Common myeloid progenitor, CD34-positive (primary cell): ENCODE measurements around the gene DENND1A.
"Not testable (repeated sequence)": the region's sequence is repeated elsewhere in the genome, so short reads cannot be mapped to it uniquely, and the experiment has no call there.

ENCODE experiments used
- CTCF ChIA-PET: fragments of 350-600 bp; sonication (Branson Sonifier 250); formaldehyde crosslinking; loops from one replicate; lab custom pipeline; 2021; ENCODE audit warnings: antibody characterized with exemption; lab: Charles Lee
- POLR2A ChIA-PET: fragments of 350-600 bp; sonication (Branson Sonifier 250); formaldehyde crosslinking; loops from one replicate; lab custom pipeline; 2021; ENCODE audit warnings: antibody characterized with exemption; lab: Charles Lee
- DNase-seq, 3 donors: peaks; one replicate each; pipeline versions ENCODE4 v3.0.0 to v3.0.0-alpha.2; 2013
- H3K27ac ChIP-seq, 2 experiments: 1 replicate in 1 of 2; 2 replicates in 1 of 2; pipeline ENCODE4 v1.7.0; 2013; ENCODE audit warnings: inconsistent platforms in 2 of 2, low read length in 2 of 2, mild to moderate bottlenecking in 2 of 2, low read depth in 1 of 2, moderate library complexity in 1 of 2; ENCODE audit not compliant: severe bottlenecking in 2 of 2, insufficient read depth in 1 of 2, poor library complexity in 1 of 2
- H3K27me3 ChIP-seq, 5 experiments: replicated peaks in 2 of 5; 1 replicate in 3 of 5; 2 replicates in 2 of 5; pipeline versions ENCODE4 v1.6.1 to v1.7.0; 2013; ENCODE audit warnings: low read length in 4 of 5, mild to moderate bottlenecking in 2 of 5, moderate library complexity in 2 of 5, inconsistent platforms in 1 of 5; ENCODE audit not compliant: insufficient read depth in 5 of 5, control insufficient read depth in 4 of 5
- H3K36me3 ChIP-seq, 4 experiments: 1 replicate in 2 of 4; 2 replicates in 2 of 4; pipeline versions ENCODE4 v1.6.1 to v1.7.0; 2013; ENCODE audit warnings: low read length in 3 of 4, control low read depth in 1 of 4, mild to moderate bottlenecking in 1 of 4; ENCODE audit not compliant: control insufficient read depth in 4 of 4, insufficient read depth in 4 of 4
- H3K4me1 ChIP-seq, 4 experiments: 1 replicate in 3 of 4; 2 replicates in 1 of 4; pipeline versions ENCODE4 v1.6.1 to v1.7.1; 2013; ENCODE audit warnings: low read length in 3 of 4, mild to moderate bottlenecking in 3 of 4, control low read depth in 1 of 4, inconsistent platforms in 1 of 4, moderate library complexity in 1 of 4; ENCODE audit not compliant: control insufficient read depth in 4 of 4, insufficient read depth in 4 of 4; ENCODE audit errors: control extremely low read depth in 1 of 4
- H3K4me3 ChIP-seq, 7 experiments: 1 replicate in 4 of 7; 2 replicates in 3 of 7; pipeline versions ENCODE4 v1.5.1 to v1.7.0; 2013; ENCODE audit warnings: mild to moderate bottlenecking in 7 of 7, low read length in 6 of 7, moderate library complexity in 6 of 7, inconsistent platforms in 2 of 7, low read depth in 2 of 7, control low read depth in 1 of 7; ENCODE audit not compliant: insufficient read depth in 4 of 7, control insufficient read depth in 1 of 7; ENCODE audit errors: extremely low read depth in 1 of 7
- H3K9me3 ChIP-seq, 5 experiments: 1 replicate in 4 of 5; 2 replicates in 1 of 5; pipeline versions ENCODE4 v1.6.1 to v1.7.1; 2013; ENCODE audit warnings: low read length in 4 of 5, mild to moderate bottlenecking in 2 of 5, inconsistent platforms in 1 of 5, low read depth in 1 of 5, moderate library complexity in 1 of 5; ENCODE audit not compliant: control insufficient read depth in 4 of 5, insufficient read depth in 2 of 5; ENCODE audit errors: control extremely low read depth in 1 of 5
- WGBS: methylation state at CpG from one replicate; pipeline ENCODE4 v1.1.5; 2013; ENCODE audit not compliant: insufficient coverage; 5-methylcytosine and 5-hydroxymethylcytosine counted together

The DENND1A gene

DNA sequence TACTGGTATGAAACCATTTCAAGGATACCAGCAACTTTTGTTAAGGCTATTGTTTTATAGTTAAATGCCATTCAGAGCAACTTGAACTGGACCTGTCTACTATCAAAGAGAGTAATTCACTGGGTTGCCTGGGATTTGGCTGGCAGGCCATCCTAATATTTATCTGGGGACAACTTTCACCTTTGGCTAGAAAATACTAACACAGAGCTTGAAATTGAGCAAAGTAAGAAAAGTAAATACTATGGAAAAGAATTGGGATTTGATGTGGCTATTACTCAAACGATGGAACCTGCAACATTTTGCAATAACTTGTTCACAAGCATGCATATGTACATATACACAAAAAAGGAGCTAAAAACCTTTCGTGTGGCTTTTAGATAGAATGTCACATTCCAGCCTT, 191.3 kb downstream of the DENND1A start:
- no CpG with 5 or more reads among the region's 2 CpGs for WGBS
- DNase-seq: no peak
- H3K4me3 ChIP-seq: no peak overlapping the region
- ChIA-PET CTCF (interaction anchor here (1.2 kb wide), 1 partner anchor 10 kb away, joined by 3 read pairs; no protein-coding TSS in a partner anchor), POLR2A (no interaction called here)
- no peaks in the 10 kb centered on the region for H3K27me3 ChIP-seq
- H3K36me3 ChIP-seq: no peaks in the 10 kb centered on the region
- no peaks in the 10 kb centered on the region for H3K9me3 ChIP-seq
- H3K27ac ChIP-seq: no peak overlapping the region
- H3K4me1 ChIP-seq: peaks cover 0 to 13% (median 3%) of the 10 kb centered on the region in 4 experiments

GRCh38 chr9:123735376-123735775, 194.6 kb downstream of the DENND1A start:
- Histone ChIP-seq H3K27me3 (no peaks in the 10 kb centered on the region), H3K4me3 (no peak overlapping the region), H3K36me3 (no peaks in the 10 kb centered on the region), H3K27ac (no peak overlapping the region), H3K9me3 (no peaks in the 10 kb centered on the region), H3K4me1 (peaks cover 0 to 10% (median 0%) of the 10 kb centered on the region in 4 experiments)
- ChIA-PET CTCF (interaction anchor here (0.9 to 1.4 kb wide), 3 partner anchors 14 to 71 kb away, joined by 3 to 4 read pairs (median 3); no protein-coding TSS in a partner anchor), POLR2A (no interaction called here)
- WGBS: 100% methylated on average over 1 of the region's 4 CpGs
- no peak for DNase-seq

DNA sequence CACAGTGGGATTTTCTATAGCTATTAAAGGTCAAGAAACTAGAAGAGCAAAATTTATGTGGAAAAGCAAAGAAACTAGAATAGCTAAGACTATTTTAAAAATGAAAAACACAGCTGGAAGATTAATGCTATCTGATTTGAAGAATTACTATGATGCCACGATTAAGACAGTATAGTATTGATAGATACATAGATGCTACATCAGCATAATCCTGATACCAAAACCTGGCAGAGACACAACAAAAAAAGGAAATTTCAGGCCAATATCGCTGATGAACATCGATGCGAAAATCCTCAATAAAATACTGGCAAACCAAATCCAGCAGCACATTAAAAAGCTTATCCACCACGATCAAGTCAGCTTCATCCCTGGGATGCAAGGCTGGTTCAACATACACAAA, 201.4 kb downstream of the DENND1A start:
- H3K9me3 ChIP-seq, H3K36me3 ChIP-seq, H3K4me3 ChIP-seq, H3K27ac ChIP-seq, H3K27me3 ChIP-seq, POLR2A ChIA-PET, H3K4me1 ChIP-seq, DNase-seq: not testable (repeated sequence)
- WGBS: no CpG with 5 or more reads among the region's 5 CpGs
- CTCF ChIA-PET: interaction anchor here (0.7 to 1.2 kb wide), 3 partner anchors 9 to 41 kb away, joined by 3 read pairs; no protein-coding TSS in a partner anchor

DNA sequence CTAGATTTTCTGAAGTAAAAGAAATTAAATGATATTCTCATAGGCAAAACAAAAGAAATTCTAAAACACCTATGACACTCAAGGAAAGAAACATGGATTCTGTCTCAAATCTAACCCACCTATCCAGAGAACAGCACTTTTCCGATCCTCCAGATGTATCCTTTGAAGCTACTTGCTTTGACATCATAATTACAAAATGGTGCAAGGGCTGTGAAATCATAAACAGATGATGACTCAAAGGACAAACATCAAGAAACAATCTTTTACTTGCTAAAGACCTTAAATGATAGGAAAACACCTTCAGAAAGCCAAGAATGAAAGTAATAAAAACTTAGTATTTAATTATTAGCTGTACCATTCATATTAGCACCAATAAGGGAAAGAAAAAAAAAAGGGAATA, 202.6 kb downstream of the DENND1A start:
- POLR2A ChIA-PET: no interaction called here
- WGBS: no CpG with 5 or more reads among the region's 1 CpG
- DNase-seq: no peak
- Histone ChIP-seq H3K9me3 (peaks cover 0 to 12% (median 7%) of the 10 kb centered on the region in 5 experiments), H3K27me3 (no peaks in the 10 kb centered on the region), H3K4me3 (no peak overlapping the region), H3K36me3 (peaks cover 0 to 2% (median 0%) of the 10 kb centered on the region in 4 experiments), H3K27ac (no peak overlapping the region), H3K4me1 (no peaks in the 10 kb centered on the region)
- CTCF ChIA-PET: interaction anchor here (0.9 kb wide), 1 partner anchor 9 kb away, joined by 3 read pairs; no protein-coding TSS in a partner anchor

DNA sequence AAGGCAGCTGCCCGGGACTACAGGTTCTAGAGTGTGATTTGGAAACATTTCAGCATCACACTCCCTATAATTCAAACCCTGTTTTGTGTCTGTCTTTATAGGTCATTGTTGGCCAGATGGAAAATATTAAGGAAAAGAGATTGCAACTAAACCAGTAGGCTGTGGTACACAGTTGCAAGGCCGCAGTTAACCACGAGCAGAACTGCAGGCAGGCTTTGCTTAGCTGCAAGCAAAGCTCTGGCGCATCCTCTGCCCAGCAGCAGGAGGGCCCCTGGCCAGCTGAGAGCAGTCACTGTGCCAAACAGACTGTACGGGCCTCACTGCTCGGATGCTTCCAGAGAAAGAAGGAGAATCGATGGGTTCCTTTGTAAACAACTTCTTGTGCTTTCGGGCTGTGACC, 204.5 kb downstream of the DENND1A start:
- Histone ChIP-seq H3K27me3 (no peaks in the 10 kb centered on the region), H3K4me3 (no peak overlapping the region), H3K9me3 (peaks cover 0 to 23% (median 8%) of the 10 kb centered on the region in 5 experiments), H3K4me1 (no peaks in the 10 kb centered on the region), H3K36me3 (peaks cover 0 to 2% (median 0%) of the 10 kb centered on the region in 4 experiments), H3K27ac (no peak overlapping the region)
- ChIA-PET POLR2A (no interaction called here), CTCF (interaction anchor here (0.6 to 1.5 kb wide), 2 partner anchors 15 to 30 kb away, joined by 3 to 4 read pairs; no protein-coding TSS in a partner anchor)
- no peak for DNase-seq
- 94% methylated on average over 6 of the region's 8 CpGs for WGBS

DNA sequence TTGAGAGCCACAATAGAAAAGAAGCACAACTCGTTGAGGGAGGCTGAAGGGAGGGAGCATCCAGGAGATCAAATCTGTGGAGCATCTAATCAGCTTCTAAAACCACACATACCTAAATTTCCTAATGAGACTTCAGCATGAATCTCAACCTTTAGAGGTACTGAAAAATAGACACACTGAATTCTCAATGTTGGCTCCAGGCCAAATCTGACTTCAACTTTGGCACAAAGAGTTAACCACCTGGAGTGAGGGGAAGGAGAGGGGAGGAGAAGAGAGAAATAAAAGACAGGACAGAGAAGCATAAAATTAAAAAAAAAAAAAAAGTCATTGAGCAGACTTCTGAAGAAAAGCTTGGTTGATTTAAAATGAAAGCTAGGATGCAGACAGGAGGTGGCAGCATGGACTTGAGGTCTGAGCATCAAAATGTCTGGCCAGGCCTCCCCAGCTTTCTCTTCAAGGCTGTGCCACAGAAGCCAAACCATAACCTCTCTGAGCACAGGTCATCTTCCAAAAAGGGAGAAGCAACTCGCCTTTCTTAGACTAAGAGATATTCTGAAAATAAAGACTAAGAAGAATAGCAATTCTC, 205.6 kb downstream of the DENND1A start:
- 100% methylated on average over 1 of the region's 2 CpGs for WGBS
- ChIA-PET POLR2A (interaction anchor here (0.6 kb wide), 1 partner anchor 110 kb away, joined by 5 read pairs; no protein-coding TSS in a partner anchor), CTCF (interaction anchor here (1.0 to 1.5 kb wide), 3 partner anchors 8 to 315 kb away, joined by 3 to 4 read pairs (median 4); no protein-coding TSS in a partner anchor)
- H3K4me3 ChIP-seq: no peak overlapping the region
- peaks cover 0 to 27% (median 11%) of the 10 kb centered on the region in 5 experiments for H3K9me3 ChIP-seq
- peaks cover 0 to 2% (median 0%) of the 10 kb centered on the region in 4 experiments for H3K36me3 ChIP-seq
- peak; percentile 12 to 40 (median 39) for DNase-seq
- H3K4me1 ChIP-seq: no peaks in the 10 kb centered on the region
- no peaks in the 10 kb centered on the region for H3K27me3 ChIP-seq
- H3K27ac ChIP-seq: no peak overlapping the region
